GM18909 (cell line): Measurements from ENCODE around the gene DLG2.

Experiments used
- ATAC-seq: cut with Tn5 transposase; IDR thresholded peaks from one replicate; pipeline ENCODE4 v1.9.1; 2021; ENCODE audit warnings: mild to moderate bottlenecking; ENCODE audit not compliant: unreplicated experiment, poor library complexity

Gene DLG2

DNA sequence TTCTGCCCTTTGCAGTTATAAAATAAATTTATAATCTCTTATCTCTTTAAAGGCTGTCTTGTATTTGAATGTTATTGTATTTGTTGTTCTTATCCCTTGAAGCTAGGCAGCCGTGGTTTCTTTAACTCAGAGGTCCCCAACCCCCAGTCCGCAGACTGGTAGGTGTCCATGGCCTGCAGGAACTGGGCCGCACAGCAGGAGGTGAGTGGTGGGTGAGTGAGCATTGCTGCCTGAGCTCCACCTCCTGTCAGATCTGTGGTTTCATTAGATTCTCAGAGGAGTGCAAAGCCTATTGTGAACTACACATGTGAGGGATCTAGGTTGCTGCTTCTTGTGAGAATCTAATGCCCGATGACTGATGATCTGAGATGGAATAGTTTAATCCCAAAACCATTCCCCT is 1961.0 kb downstream of the DLG2 start:
- no peak for ATAC-seq

DNA sequence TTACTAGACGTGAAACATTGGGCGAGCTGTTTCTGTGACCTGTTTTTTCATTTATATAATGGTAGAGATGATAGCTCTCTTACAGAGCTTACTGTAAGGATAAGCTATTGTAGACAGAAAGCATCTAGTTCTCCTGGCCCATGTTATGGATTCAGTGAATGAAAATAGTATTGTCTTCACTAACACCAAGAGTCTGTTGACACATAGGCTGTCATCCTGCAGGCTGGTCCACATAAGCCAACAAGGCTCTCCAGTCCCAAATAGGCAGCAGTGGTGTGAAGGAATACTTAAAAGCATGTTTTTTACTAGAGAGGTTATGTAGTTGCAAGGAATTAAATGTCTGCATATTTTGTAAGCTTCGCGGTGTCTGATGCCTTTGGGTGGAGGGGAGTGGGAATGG is 1963.2 kb downstream of the DLG2 start:
- ATAC-seq = no peak

DNA sequence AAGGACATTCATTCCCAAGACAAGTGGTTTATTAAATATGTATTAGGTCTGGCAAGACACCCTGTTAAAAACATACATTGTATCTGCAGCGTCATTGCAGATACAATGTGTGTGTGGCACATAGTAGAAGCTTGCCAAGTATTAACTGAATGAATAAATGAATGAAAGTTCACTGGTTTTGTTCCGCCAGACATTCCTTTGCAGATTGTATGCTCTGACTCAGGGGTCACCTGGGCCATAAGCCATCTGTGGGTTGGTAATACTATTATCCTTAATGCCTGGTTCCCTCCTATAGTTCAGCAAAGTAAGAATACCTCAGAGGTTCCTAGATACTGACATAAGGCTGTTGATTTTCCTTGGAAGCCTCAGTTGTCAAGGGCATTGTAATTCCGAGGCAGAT is 1963.7 kb downstream of the DLG2 start:
- no peak for ATAC-seq

DNA sequence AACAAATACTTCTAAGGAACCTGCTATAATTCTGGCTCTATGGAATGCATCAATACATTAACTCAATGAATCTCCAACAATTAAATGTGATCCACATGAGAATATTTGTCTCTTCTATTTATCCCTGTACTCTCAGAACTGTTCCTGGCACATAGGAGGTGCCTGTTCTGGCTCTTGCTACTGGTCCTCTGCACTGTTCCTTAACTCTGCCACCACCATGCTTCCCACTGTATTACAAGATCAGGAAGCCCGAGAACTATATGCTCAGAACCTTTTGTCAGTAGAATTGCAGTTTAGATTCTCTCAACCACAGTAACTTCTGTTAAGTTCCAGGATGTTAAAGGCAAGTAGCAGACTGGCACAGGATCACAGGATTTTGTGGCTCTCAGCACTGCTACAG is 1964.7 kb downstream of the DLG2 start:
- ATAC-seq = no peak

DNA sequence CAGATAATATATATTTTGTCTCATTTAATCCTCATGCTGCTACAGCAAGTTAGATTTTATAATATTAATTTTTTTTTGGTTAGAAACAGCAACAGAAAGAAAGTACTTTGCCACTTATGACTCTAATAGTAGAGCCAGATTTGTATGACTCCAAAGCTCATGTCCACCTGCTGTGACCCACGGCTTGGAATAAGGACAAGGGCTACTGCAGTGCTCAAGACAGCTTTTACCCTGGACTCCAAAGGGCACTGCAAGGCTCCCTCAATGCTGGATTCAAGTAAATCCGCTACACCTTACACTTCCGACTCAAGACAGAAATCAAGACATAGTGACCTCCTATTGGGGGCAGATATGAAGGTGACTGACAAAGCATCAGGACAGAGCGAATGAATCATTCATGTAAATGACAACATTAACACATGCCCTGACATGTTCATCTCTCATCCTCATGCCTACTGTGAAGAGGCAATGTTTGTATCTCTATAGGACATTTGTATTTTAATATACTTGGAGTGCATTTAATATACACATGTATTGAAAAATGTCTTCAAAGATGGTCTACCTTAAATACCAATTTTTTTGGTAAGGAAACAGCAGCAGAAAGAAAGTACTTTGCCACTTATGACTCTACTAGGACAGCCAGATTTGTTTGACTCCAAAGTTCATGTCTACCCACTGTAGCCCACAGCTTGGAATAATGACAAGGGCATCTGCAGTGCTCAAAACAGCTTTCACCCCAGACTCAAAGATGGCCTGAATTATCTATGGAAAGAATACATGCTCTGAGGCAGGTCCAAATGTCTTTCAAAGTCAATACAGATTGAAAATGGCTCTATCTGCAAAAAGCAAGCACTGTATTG is 1965.4 kb downstream of the DLG2 start:
- ATAC-seq = no peak

DNA sequence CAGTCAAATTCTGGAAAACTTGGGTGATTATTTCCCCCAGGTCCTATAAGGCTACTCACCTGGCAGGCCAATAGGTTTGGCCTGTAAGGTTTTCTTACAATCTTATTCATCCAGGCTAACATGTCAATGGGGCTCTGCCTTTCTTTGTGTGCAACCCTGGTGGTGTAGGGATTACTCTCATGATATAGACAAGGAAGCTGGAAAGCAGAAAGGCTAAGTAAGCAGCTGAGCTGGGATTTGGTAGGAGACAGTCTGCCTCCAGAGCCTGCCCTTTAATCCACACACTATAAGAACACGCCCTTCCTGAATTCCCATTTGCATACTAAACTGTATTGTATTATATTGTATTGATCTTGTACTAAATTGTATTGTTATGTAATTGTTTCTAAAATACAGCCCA is 1967.7 kb downstream of the DLG2 start:
- ATAC-seq = no peak

DNA sequence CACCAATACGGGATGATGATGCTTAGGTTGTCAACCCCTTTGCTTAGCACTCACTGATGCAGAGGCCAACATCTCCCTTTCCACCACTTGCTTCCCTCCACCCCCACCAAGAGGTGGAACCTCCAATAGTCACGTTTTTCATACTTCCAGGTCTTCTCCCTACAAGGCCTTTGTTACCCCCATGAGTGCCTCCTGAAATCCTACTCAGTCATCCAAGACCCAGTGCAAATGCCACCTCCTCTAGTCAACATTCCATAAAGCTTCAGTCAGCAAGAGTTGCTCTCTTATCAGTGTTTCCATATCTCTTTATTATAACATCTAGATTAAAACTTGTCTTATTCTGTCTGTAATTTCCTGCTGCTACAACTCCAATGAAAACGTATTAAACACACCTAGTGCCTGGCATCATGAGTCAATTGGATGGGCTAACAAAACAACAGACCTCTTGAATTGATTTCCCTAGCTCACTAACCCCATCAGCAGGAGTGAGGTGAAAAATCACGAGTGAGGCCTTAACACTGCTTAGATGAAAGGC is 1970.3 kb downstream of the DLG2 start:
- ATAC-seq = no peak

DNA sequence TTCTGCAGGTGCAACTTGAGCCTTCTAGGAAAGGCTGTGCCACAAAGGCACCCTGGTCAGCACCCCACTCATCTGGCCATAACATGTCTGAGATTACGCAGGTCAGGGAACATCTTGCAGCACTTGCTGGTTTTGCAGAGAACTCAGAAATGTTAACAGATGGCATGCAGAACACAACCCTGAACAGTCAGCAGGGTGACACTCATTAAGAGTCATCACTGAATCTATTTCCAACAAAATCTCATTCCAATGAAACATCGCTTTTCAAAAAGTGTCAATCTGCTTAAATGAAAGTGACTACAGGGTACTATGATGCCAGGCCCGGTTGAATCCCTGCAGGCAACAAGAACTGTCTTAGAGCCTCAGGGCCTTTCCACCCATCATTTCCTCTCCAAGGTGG is 1971.2 kb downstream of the DLG2 start:
- ATAC-seq = no peak

DNA sequence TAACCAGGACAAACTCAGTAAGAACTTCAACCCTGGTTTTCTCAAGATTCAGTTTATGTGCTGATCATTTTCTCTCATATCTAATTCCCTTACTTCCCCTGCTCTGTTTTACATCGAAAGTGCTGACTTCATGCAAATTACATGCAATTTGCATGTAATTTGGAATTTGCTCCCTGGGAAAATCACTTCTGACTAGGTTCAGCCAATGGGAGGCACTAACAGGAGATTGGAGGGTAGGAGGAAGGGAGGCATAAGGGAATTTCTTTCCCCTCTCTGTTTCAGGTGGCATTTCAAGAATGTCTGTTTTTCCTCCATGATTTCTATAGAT is 1977.7 kb downstream of the DLG2 start:
- ATAC-seq = no peak

DNA sequence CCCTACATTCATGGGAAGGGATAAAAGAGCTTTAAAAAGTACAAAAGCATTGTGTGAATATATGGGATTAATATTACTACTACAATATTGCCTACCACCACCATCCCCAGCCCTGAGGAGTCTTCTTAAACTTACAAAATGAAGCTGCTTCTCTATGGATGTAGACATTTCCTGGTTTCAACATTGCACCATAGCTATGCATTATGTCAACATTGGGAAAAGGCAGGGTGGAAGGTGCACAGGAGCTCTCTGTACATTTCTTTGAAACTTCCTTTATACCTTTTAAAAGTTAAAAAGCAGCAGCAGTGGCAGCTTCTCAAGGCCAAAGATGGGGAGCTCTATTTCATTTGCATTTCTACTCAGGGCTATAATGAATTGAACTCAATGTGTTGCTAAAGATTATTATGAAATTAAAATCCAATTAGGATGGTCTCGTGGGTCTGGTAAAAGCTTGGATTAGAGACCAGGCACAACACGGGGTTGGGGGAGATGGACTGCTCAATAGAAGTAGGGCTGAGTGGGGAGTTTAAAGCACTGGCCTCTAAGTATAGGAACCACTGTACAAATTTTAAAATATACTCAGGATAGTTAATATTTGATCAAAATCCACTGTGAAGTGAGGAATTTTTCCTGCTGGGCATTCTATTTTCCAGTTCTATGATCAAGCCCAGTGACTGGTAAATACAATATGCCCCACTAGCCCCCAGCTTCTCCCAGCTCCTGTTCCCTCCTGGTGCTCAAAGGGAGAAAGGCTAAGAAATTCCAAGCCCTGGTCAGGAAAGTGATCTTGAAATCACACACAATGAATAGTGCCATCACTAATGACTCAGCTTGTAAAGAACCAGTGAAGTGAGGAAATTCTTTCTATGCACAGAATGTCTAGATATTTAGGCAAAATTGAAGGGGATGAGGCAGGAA is 1978.3 kb downstream of the DLG2 start:
- no peak for ATAC-seq

DNA sequence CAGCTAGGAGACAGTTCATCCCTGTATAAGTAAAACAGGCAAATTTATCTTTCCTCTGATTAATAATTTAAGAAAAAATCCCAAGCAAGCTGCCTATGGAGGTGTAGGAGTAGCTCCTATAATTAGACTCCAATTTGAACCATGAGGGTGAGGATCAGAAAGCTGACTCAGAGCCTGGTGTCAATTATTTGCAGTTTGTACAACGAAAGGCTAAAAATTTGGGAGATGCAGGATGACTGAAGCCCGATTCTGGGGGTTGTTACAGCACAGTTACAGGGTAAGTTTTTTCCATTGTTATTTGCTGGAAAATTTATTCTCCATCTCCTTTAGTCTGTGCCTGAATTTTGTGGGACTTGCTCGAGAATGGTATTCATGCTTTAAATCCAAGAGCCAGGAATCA is 1981.6 kb downstream of the DLG2 start:
- ATAC-seq = no peak

DNA sequence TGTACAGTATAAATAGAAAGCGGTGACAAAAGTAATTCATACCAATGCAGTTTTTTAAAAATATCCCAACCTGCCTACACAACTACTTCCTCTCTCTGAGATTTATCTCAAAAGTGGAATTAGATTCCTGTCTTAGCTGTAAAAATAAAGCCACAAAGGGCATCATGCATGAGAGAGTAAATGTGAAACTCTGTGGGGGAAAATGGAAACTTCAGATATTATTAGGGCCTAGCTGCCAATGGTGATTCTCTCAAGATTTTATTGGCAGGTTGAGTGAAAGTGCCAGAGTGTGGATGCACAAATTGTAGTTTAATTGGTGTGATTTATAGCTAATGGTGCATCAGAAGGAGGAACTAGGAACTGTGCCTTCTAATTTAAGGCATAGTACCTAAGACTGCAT is 1984.0 kb downstream of the DLG2 start:
- no peak for ATAC-seq

DNA sequence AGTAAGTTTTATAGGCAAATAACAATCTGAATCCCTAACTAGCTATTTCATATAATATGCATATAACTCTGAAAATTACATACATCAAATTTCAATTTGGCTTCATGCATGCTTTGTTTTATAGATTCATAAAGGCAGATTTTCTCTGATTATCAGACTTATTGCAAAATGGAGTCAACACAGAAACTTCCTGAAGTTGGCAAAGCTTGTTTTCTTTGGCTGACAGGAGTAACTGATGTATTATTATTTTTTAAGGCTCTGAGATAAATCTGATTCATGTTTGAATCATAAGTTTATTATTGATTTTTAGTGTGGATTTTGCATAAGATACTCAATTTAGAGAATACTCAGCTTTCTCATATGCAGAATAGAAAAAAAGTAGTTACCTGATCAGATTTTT is 1984.6 kb downstream of the DLG2 start:
- ATAC-seq = no peak

DNA sequence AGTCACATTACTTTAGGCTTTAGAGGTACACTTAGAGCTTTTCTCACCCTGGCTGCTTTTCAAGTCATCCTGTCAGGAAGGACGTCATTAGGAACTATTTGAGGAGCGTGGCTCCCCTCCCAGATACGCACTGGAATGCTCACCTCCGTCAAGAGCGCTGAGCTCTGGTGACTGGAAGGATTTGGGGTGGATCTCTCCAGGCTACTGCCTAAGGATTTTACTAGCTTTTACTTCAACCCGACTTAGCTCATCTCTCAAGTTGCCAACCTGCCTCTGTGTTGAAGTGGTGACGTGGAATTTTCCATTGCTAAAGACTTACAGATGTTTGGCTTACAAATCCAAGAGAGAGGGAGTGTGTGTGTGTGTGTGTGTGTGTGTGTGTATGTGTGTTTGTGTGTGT is 1985.6 kb downstream of the DLG2 start:
- no peak for ATAC-seq

DNA sequence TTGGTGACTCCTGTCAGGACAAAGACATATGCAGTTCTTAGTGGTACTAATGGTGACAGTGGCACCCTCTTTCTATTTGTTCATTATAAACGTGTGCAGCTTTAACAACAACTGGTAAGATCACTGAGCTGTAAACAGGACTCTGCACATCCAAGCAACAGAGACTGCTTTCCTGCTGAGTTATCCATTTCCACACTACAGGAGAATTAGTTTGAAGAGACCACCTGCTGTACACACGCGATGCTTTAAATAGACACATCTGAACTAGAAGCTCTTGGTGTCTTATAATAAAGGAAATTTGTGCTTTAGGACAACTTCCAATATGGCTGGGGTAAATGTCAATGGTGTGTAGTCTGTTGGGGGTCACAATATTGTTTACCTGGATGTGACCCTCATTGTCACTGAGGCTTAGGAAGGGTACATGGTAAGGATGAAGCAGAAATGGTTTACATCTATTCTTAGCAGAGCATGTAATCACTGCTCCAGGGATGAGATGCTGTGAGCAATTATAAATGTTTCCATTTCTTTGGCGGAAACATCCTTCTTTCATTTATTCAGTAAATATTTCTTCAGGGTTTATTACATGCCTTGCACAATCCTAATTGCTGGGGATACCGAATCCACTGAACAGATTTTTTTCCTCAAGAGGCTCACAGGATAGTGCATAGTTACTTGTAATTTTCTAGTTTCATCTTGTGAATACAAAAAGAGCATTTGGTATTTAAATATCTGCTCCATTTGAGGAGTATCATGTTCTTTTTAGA is 1987.0 kb downstream of the DLG2 start:
- no peak for ATAC-seq

DNA sequence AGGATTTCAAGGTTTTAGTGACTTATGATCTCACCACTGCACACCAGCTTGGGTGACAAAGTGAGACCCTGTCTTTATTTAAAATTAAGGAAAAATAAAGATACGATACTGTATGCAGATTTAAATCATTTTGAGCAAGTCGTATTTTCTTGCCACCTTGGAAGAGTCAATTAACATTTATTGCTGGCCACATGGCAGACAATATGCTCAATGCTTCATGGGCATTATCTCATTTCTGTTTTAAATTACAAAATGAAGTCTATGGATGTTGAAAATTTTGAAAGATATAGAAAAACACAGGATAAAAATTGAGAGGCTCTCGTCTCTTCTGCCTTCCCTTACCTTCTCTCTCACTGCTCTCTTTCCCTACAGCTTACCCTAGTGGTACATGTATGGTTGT is 1992.0 kb downstream of the DLG2 start:
- no peak for ATAC-seq

DNA sequence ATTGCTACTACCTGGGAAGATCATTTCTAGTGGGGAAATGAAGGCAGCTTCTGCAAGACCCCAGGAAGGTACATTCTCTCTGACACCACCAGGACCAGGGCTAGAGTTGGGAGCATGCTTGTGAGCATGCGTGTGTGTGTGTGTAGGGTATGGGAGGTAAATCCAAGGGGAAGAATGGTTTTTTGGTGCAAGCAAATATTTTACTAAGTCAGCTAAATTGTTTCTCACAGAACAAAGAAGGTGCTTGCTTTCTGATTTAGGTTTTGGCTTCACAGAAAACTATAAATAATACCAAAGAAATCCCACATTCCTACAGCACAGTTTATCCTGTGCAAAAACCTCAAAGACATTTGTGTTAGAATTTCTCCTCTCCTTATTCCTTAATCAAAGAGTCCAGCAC is 1996.9 kb downstream of the DLG2 start:
- no peak for ATAC-seq

DNA sequence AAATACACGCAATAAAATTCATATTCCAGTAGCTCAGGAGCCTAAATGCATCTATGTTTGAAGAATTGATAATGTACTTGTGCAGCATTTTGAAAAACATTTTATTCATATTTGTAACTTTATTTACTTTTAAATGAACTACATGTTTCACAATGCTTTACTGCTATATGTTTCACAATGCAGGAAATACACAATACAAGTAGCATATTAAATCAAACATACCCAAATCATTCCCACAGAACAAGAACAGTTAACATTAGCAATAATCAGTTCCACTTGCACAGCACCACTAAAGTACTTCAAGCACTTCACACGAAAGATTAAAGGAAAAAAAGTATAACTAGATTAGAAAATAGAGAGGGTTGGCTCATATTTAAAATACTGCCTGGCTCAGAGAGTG is 1997.4 kb downstream of the DLG2 start:
- ATAC-seq = no peak

DNA sequence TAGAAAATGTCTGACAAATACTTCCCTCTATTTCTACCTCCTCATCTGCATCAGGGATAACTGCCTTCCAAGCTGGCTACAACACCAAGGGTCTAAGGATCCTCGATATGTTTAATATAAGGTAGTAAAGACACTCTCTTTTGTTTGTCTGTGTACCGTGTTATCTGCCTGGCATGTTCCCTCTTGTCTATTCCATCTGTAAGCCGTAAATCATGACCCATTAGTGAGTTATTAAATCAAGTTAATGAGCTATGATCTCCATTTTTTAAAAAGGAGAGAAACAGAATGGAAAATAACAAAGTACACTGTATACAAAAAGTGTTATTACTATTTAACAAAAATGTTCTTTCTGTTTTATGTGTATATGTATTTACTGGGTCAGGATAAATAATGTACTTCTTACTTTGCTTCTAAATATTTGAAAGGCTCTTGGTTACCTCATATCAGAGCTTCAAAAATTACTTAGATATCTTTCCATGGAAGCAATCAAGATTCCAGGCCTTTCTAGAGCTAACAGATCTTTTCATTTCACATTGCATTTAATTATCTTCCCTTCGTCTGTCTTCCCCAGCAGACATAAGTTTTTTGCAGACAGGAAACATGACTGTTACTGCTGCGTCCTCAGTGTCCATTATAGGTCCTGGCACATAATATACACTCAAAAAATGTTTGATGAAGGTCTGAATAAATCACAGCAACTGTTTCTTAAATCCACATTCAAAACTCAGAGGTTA is 1998.4 kb downstream of the DLG2 start:
- ATAC-seq = no peak

DNA sequence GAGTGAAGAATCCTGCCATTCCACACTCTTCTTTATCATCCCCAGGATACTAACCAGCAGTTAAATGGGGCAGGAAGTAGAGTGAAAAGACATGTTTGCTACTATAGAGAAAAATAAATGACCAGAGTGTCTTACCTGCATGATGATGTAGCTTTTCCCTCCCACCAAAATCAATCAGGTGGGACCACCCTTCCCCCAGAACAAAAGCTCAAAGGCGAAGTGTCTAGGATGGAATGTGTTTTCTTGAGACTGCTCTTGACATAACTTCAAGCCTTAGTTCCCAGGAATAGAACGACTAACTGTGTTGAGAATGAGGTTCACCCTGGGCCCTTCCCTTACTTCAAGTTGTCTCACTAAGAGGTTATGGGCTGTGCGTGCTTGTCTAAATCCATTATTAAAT is 2001.8 kb downstream of the DLG2 start:
- no peak for ATAC-seq
